Stimulated activated CD4-positive, alpha-beta T cell treated with anti-CD3 and anti-CD28 coated beads, Interleukin-12 subunit alpha, Interleukin-12 subunit beta, amount 100 ng/mL, for 24 hours (primary cell): ENCODE results near the gene AMPH.
"Not testable (repeated sequence)": the region's sequence is repeated elsewhere in the genome, so short reads cannot be mapped to it uniquely, and the experiment has no call there.

Experiments
- DNase-seq, 2 experiments: peaks; one replicate each; pipeline ENCODE4 v3.0.0-alpha.2; 2020; ENCODE audit warnings: low read depth in 2 of 2

The AMPH gene

DNA sequence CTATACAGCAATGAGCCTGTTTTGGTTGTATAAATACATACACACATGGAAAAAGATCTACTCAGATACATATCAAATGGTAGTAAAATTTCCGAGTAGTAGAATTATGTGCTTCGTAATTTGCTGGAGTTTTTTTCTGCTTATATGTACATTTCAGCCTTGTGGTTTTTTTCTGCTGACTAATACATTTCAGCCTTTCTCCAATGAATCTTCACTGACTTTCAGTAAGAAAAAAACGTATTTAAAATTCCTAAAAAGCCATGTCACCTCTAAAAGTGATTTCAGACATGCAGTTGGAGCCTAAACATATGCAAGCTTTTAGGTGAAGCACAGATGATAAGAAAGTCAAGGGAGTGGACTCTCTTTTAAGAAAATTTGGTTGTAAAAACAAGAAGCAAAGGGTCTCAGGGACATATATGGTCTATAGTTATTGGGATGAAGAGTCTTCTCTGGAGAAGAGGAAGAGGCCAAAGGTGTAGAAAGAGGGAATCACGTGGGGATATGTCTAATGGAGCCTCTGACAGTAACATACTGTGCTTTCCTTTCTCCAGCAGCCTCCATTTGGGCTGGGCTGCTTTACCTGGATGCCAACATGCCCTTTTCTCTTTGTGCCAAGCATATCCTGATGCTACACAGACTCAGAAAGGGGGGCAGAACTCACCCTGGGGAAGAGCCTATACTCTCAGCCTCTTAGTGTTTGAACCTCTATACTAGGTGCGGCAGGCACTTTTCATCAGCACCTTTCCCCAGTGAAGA lies 2.4 kb downstream of the AMPH start:
- no peak for DNase-seq

- DNase-seq = no peak
Measured at GRCh38 chr7:38625866-38626265, 5.3 kb downstream of the AMPH start.

- no peak for DNase-seq
Measured at GRCh38 chr7:38615665-38616064, 15.5 kb downstream of the AMPH start.

GRCh38 chr7:38607466-38607865 lies 23.7 kb downstream of the AMPH start:
- DNase-seq = no peak

DNA sequence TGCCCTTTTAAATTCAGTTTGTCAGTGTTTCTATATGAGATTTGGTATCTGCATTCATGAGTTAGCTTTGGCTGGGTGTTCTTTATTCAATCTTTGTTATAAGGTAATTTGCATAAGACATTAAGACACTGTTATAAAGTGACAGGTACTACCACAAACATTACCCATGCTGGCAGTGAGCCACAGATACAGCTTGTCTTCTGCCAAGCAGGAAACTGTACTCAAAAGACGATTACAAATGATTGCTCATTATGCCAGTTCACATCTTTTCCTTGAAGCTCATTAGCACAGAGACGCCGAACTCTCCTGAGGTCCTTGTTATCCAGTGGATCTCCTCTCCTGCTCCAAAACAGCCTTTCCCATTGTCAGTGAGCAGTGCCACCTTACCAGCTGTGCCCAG lies 30.4 kb downstream of the AMPH start:
- DNase-seq = no peak

DNA sequence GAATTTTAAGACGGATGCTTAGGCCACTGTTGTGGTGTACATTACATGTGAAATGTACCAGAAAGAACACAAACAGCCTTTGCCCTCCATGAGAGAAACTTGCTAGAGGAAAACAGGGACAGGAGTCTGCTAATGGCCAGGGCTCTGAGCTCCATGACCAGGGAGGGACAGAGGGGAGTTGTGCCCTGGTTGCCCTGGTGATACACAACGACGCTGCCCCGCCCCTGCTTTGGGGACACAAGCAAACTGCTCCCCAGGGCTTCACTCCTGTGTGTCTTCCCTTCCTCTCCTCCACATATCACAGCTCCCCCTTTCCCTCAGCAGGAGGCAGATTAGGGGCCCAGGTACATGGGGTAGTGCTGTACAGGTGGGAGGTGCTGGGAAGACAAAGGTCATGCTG lies 36.2 kb downstream of the AMPH start:
- DNase-seq = no peak

DNA sequence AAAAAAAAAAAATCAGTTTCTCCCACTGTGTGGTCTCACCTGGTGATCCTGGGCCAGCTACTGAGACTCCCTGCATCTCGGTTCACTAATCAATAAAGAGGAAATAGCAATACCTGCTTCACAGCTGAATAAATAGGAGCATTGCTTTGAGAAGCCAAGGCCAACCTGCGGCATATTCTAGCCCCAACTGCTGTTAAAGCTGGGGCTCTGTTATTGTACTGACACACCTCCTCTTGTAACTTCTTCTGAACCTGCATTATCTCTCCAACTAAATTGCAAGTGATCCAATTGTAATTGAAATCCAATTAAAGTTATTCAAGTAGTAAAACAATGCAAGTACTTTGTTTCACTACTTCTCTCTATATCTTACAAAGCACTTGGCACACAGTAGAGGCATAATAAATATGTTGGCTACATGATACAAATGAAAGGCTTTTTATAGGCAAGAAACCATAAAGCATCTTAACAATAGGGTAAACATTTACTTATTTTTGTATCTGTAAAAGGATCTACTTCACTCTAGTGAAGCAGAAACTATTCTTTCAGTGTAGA lies 38.4 kb downstream of the AMPH start:
- DNase-seq = no peak

- DNase-seq = no peak
Measured at GRCh38 chr7:38585572-38586354, 45.4 kb downstream of the AMPH start.

DNA sequence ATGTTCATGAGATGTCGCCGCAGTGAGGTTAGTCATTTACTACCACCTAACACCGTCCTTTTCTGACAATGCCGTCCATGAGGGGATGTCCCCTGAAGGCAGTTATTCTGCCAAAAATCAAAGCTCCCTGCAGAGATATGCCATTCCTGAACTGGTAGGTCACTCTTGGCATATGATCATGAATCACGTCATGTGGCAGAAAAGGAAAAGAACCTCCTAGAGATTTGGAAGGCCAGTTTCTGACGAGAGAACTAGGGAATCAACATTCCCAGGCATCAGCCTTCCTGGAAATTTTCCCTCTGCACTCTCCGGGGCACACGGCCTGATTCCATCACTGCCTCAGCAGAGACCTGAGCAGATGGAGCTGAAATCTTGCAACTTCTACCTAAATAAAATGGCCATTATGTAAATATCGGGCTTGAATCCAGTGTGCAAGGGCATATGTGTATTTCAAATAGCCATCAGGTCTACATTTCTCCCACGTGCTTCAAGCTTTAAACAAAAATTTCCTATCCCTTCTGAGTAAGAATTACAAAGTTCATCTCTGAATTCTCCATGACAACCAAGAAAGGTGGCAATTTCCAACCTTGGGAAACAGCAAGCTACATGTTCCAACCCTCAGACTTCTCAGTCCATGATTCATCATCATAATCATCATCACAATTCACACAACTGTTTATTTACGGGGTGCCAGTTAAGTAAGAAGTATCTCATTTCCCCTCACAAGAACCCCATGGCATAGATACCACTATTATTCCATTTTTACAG lies 46.5 kb downstream of the AMPH start:
- no peak for DNase-seq

DNA sequence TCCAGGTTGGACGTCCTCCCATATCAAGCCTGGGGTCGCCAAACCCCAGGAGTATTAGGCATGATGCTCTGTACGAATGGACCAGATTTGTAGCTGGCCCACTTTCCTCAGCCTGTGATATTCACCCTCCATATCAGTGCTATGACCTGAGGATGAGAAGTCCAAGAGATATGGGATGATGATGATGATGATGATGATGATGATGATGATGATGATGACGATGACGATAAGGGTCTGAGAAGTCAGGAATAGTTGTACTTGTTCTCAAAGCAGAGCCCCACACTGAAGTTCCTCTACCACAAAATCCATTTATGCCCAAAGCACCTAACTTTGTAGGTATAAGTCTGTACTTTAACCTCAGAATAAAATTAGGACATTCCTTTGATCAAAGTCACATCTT lies 50.7 kb downstream of the AMPH start:
- no peak for DNase-seq

- DNase-seq = no peak
Measured at GRCh38 chr7:38574086-38574485, 57.1 kb downstream of the AMPH start.

DNA sequence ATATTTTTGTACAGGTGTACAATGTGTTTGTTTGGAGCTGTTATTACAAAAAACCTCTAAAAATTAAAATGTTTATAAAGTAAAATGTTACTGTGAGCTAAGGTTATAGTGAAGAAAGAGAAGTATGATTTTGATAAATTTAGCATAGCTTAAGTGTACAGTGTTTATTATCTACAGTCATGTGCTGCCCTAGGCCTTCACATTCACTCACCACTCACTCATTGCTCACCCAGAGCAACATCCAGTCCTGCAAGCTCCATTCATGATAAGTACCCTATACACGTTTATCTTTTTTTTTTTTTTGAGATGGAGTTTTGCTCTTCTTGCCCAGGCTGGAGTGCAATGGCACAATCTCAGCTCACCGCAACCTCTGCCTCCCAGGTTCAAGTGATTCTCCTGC lies 59.6 kb downstream of the AMPH start:
- DNase-seq = not testable (repeated sequence)

GRCh38 chr7:38568497-38568896 lies 62.7 kb downstream of the AMPH start:
- no peak for DNase-seq

GRCh38 chr7:38565289-38565688 lies 65.9 kb downstream of the AMPH start:
- no peak for DNase-seq

DNA sequence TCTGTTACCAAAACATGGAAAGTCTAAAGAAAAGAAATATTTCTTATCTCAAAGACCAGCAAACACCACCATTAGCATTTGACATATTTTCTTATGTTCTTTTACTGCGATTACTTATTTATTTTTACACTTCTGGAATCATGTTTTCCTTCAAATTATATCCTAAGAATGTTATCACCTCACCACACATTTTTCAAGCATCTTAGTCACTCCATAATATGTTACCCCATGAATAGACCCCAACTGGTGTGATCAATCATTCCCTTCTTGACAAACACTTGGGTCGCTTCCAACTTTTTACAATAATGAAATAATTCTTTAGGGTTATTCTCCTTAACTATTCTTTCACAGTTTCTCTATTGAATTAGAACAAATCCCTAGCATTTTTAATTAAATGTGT lies 67.4 kb downstream of the AMPH start:
- DNase-seq = no peak

GRCh38 chr7:38561166-38561565 lies 70.0 kb downstream of the AMPH start:
- DNase-seq = no peak

- no peak for DNase-seq
Measured at GRCh38 chr7:38558761-38559345, 72.3 kb downstream of the AMPH start.

- DNase-seq = no peak
Measured at GRCh38 chr7:38554586-38554985, 76.6 kb downstream of the AMPH start.

DNA sequence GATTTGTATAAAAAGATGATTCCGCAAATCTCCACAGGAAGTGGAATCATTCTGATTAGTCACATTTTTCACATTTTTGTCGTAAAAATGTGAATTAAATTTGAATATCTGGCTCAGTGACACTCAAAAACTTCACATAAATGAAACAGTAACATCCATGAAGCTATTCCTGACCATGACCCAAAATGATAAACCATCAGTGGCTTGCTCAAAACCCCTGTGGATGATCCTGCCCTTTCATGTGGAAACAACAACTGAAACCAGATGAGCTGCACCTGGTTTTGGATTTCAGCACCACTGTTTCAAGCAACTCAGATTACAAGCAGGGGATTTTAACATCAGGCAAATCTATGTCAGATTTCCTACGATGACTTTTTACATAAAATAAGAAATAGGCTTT lies 80.3 kb downstream of the AMPH start:
- no peak for DNase-seq

DNA sequence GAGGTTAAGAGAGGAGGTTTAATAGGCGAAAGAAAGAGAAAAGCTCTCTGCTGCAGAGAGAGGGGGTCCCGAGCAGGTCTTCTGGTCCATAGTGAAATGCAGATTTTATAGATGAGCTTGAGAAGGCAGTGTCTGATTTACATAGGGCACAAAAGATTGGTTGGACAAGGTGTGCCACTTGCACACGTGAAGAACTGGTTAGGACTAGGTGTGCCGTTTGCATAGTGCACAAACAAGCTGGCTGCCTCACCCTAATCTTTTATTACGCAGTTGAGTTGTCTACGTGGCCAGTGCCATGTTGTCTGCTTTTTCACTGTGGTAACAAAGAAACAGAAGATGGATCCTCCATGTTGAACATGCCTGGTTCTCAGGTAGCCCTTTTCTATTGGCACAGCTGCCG lies 82.6 kb downstream of the AMPH start:
- no peak for DNase-seq

DNA sequence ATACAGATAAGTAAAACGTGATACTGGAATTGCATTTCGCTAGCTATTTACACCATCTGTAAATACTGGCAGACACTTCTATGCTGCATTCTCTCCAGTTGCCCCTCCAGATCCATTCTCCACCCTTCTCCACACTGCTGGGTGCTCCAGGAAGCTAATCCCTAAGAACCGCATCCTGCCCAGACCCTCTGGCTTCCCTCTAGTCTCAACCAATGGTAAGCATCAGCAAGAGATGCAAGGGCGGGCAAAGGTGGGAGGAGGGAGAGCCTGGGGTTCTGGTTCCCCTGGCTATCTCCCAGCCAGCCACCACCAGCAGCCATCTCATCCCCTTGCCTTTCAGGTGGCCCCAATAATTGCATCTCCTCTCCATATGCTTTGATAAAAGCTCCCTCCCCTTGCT lies 84.4 kb downstream of the AMPH start:
- DNase-seq = no peak

- no peak for DNase-seq
Measured at GRCh38 chr7:38545977-38546376, 85.2 kb downstream of the AMPH start.
